ENCODE measurements around the gene PSMD1. TPM values are rescaled to one million over a fixed set of nuclear protein-coding genes. Genes with fewer than 3 reads are reported as not detected.

The PSMD1 gene
- total RNA-seq, 1 donor, result 61.1 TPM

GRCh38 chr2:231110551-231110950, 53.9 kb downstream of the PSMD1 start:
- DNase-seq (ENCODE audit: low read depth in 2 of 3, low spot score in 2 of 3), result peak in 1 of 3 donors; percentile 11

- no peak for DNase-seq (ENCODE audit: low read depth in 2 of 3, low spot score in 2 of 3)
Observed at GRCh38 chr2:231111987-231112386, 55.3 kb downstream of the PSMD1 start.

- DNase-seq (ENCODE audit: low read depth in 2 of 3, low spot score in 2 of 3), result no peak
Observed at GRCh38 chr2:231113489-231113888, 56.8 kb downstream of the PSMD1 start.

GRCh38 chr2:231115651-231116050, 59.0 kb downstream of the PSMD1 start:
- no peak for DNase-seq (ENCODE audit: low read depth in 2 of 3, low spot score in 2 of 3)

- DNase-seq (ENCODE audit: low read depth in 2 of 3, low spot score in 2 of 3), result no peak
Observed at GRCh38 chr2:231117148-231117547, 60.5 kb downstream of the PSMD1 start.

- DNase-seq (ENCODE audit: low read depth in 2 of 3, low spot score in 2 of 3), result no peak
Observed at GRCh38 chr2:231117922-231118613, 61.4 kb downstream of the PSMD1 start.

- DNase-seq (ENCODE audit: low read depth in 2 of 3, low spot score in 2 of 3), result no peak
Observed at GRCh38 chr2:231118614-231118942, 61.9 kb downstream of the PSMD1 start.

GRCh38 chr2:231123362-231123898, 66.8 kb downstream of the PSMD1 start:
- no peak for DNase-seq (ENCODE audit: low read depth in 2 of 3, low spot score in 2 of 3)

- peak in 1 of 3 donors; percentile 21 for DNase-seq (ENCODE audit: low read depth in 2 of 3, low spot score in 2 of 3)
Observed at GRCh38 chr2:231124838-231125568, 68.3 kb downstream of the PSMD1 start, which contains the start of gene HTR2B. TSS of gene HTR2B (minus strand) at chr2:231125042. CDS start at chr2:231123764, 1,278 bp downstream.

GRCh38 chr2:231126123-231126522, 69.5 kb downstream of the PSMD1 start:
- DNase-seq (ENCODE audit: low read depth in 2 of 3, low spot score in 2 of 3), result no peak

GRCh38 chr2:231127480-231127879, 70.8 kb downstream of the PSMD1 start:
- DNase-seq (ENCODE audit: low read depth in 2 of 3, low spot score in 2 of 3), result no peak

- no peak for DNase-seq (ENCODE audit: low read depth in 2 of 3, low spot score in 2 of 3)
Observed at GRCh38 chr2:231127936-231128335, 71.3 kb downstream of the PSMD1 start.

- DNase-seq (ENCODE audit: low read depth in 2 of 3, low spot score in 2 of 3), result no peak
Observed at GRCh38 chr2:231128541-231128940, 71.9 kb downstream of the PSMD1 start.

- DNase-seq (ENCODE audit: low read depth in 2 of 3, low spot score in 2 of 3), result no peak
Observed at GRCh38 chr2:231129216-231129615, 72.5 kb downstream of the PSMD1 start.

GRCh38 chr2:231130336-231131056, 73.8 kb downstream of the PSMD1 start:
- DNase-seq (ENCODE audit: low read depth in 2 of 3, low spot score in 2 of 3), result no peak

GRCh38 chr2:231132129-231132528, 75.5 kb downstream of the PSMD1 start:
- no peak for DNase-seq (ENCODE audit: low read depth in 2 of 3, low spot score in 2 of 3)

- no peak for DNase-seq (ENCODE audit: low read depth in 2 of 3, low spot score in 2 of 3)
Observed at GRCh38 chr2:231133365-231134099, 76.9 kb downstream of the PSMD1 start.

GRCh38 chr2:231134910-231135655, 78.4 kb downstream of the PSMD1 start:
- no peak for DNase-seq (ENCODE audit: low read depth in 2 of 3, low spot score in 2 of 3)

- no peak for DNase-seq (ENCODE audit: low read depth in 2 of 3, low spot score in 2 of 3)
Observed at GRCh38 chr2:231138699-231139098, 82.0 kb downstream of the PSMD1 start.

GRCh38 chr2:231139796-231140195, 83.1 kb downstream of the PSMD1 start:
- no peak for DNase-seq (ENCODE audit: low read depth in 2 of 3, low spot score in 2 of 3)
